A549 treated with RU486 at 1 μM for 4 hours (cell line): ENCODE data around the gene SLC11A2. TPM values are rescaled to one million over a fixed set of nuclear protein-coding genes. Genes with fewer than 3 reads are reported as not detected.

ENCODE experiments used
- total RNA-seq: library from RNA; stranded (reverse); fragments of 200-300 nt; extraction: Qiagen RNA extraction; gene quantifications from 5 replicates; pipeline ENCODE4 v1.2.3, GENCODE V29; 2022; ENCODE audit warnings: low read depth

Gene SLC11A2
- total RNA-seq: 17.0 to 24.0 TPM (median 22.8 TPM) in 5 replicates

GRCh38 chr12:51025836-51026638, at the start of gene SLC11A2:
Gene SLC11A2 (minus strand): TSS chr12:51026384. CDS start chr12:51010728, 15,656 bp downstream.

GRCh38 chr12:51047655-51048540, 21.7 kb upstream of the SLC11A2 start, which contains the start of gene LETMD1:
Gene LETMD1 (plus strand): TSS chr12:51048327. CDS start chr12:51048357, 30 bp downstream.

GRCh38 chr12:50952510-50952909, 73.7 kb downstream of the SLC11A2 start, which contains the start of gene HIGD1C:
Gene HIGD1C (plus strand): TSS chr12:50952544. CDS start chr12:50953999, 1,455 bp downstream.

Other genes starting within 250 kb of the SLC11A2 start
- not detected in 5 replicates for gene TMPRSS12, start 183.5 kb downstream of the SLC11A2 start, total RNA-seq
- gene HIGD1C, start 73.8 kb downstream of the SLC11A2 start, total RNA-seq: not detected in 5 replicates
- gene LETMD1, start 21.9 kb upstream of the SLC11A2 start, total RNA-seq: 19.8 to 27.4 TPM (median 25.4 TPM) in 5 replicates
- 8.7 to 14.0 TPM (median 13.4 TPM) in 5 replicates for gene CSRNP2, start 57.2 kb upstream of the SLC11A2 start, total RNA-seq
- gene TFCP2, start 146.8 kb upstream of the SLC11A2 start, total RNA-seq: 19.5 to 21.8 TPM (median 20.0 TPM) in 5 replicates
- 1.1 to 2.5 TPM (median 1.1 TPM) in 5 replicates for gene POU6F1, start 191.7 kb upstream of the SLC11A2 start, total RNA-seq
- gene DAZAP2, start 212.4 kb upstream of the SLC11A2 start, total RNA-seq: 321 to 367 TPM (median 346 TPM) in 5 replicates
- gene SMAGP, start 244.0 kb upstream of the SLC11A2 start, total RNA-seq: 22.2 to 27.7 TPM (median 24.5 TPM) in 5 replicates